Stimulated activated CD4-positive, alpha-beta T cell treated with anti-CD3 and anti-CD28 coated beads, Interleukin-12 subunit alpha, Interleukin-12 subunit beta, amount 100 ng/mL, for 4 hours (primary cell): ENCODE results near the gene ZNF780B.
"Not testable (repeated sequence)": the region's sequence is repeated elsewhere in the genome, so short reads cannot be mapped to it uniquely, and the experiment has no call there.

Experiments used
- DNase-seq: peaks from one replicate; pipeline ENCODE4 v3.0.0-alpha.2; 2020

Gene ZNF780B

DNA sequence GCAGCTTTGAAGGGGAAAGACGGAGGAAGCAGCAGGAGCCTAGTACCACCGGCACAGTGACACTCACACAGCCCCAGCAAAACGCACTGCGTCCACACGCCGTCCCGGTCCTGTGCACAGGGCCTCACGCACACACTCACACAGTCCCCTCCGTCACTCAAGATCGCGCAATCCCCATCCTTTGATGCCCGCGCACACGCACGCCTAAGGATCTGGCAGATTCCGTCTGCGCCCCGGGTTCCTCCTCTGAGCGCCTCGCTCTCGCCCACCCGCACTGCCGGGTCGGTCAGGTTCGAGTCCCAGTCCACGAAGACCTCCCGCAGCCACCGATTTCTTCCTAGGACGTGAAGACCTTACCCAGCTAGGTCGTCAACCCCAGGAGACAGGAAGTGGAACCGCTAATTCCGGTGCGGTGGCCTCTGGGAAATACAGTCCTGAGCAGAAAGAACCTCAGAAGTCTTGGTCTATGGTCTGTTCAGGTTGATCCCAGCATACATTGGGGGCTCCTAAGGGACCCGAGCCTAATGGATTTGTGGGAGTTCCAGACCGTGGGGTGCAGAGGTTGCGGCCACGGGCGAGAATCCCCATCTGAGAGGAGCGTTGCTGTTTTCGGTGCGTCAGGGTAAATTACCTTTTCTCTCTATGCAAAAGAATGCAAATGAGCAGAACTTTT, at the start of gene ZNF780B:
Gene ZNF780B (minus strand): TSS at position 400 of the 673 bp plus-strand sequence. CDS start 5,899 bp downstream, outside the sequence.
- peak; percentile 55 for DNase-seq

DNA sequence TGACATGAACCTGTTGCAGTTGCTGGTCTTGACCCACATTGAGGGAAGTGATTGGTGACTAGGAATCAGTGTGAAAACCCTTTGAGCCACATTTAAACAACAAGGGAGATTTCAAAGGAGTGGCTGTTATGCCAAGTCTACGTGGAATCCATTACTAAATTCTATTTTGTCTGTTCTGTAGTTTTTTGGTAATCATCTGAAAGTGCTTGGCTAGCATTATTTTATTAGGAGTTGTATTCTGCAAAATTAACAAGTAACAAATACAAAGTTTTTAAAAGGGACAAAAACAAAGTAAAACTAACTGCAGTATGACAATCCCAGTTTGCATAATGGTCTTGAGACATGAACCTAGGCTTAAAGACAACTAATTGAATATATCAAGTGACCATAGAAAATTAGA, 48.7 kb upstream of the ZNF780B start:
- DNase-seq: no peak

GRCh38 chr19:40103600-40103999, 47.6 kb upstream of the ZNF780B start:
- no peak for DNase-seq

DNA sequence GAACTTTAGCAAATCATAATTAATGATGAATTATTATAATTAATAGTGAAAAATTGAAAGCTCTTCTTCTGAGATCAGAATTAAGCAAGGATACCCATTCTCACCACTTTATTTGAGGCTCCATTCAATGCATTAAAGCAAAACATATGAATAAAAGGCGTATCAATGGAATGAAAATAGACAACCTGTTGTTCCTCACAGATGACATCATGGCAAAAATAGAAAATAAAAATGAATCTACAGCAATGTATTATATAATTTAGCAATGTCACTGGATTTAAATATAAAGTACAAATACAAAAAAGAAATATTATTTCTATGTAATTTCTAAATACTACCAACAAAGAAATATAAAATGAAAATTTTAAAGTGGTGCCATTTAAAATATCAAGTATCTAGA, 45.8 kb upstream of the ZNF780B start:
- no peak for DNase-seq

- no peak for DNase-seq
Observed at GRCh38 chr19:40093416-40093815, 37.4 kb upstream of the ZNF780B start.

DNA sequence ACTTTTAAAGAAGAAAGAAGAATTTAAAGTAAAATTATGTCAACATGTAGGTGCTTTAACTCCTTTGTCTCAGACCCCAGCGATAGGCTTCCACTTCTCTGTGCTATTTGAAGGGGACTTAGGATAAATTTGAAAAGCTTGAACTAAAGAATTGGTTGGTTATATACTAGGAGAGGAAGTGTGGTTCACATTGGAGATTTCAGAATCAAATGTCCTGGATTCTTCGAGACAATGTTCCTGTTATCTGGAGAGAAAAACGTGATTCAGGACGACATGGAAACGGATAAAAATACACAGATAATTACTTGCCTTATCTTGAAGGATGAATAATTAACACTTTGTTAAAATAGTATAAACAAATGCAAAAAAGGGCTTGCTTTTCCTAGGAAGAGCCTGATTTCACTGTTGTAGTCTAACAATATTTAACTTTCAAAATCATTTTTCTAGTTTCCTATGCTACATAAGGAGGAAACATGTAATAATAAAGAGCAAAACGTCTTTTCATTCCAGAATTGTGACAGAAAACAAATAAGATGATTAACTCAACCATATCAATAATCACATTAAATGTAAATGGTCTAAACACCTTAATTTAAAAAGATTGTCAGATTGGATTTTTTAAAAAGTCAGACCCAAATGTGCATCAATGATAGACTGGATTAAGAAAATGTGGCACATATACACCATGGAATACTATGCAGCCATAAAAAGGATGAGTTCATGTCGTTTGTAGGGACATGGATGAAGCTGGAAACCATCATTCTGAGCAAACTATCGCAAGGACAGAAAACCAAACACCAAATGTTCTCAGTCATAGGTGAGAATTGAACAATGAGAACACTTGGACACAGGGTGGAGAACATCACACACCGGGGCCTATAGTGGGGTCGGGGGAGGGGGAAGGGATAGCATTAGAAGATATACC, 35.4 kb upstream of the ZNF780B start:
- no peak for DNase-seq

GRCh38 chr19:40090241-40091204, 34.5 kb upstream of the ZNF780B start, which contains the start of gene ZNF780A:
TSS of gene ZNF780A (minus strand) at chr19:40090943. CDS start at chr19:40084753, 6,190 bp downstream.
- peak; percentile 73 for DNase-seq

- no peak for DNase-seq
Observed at GRCh38 chr19:40089462-40089861, 33.4 kb upstream of the ZNF780B start.

DNA sequence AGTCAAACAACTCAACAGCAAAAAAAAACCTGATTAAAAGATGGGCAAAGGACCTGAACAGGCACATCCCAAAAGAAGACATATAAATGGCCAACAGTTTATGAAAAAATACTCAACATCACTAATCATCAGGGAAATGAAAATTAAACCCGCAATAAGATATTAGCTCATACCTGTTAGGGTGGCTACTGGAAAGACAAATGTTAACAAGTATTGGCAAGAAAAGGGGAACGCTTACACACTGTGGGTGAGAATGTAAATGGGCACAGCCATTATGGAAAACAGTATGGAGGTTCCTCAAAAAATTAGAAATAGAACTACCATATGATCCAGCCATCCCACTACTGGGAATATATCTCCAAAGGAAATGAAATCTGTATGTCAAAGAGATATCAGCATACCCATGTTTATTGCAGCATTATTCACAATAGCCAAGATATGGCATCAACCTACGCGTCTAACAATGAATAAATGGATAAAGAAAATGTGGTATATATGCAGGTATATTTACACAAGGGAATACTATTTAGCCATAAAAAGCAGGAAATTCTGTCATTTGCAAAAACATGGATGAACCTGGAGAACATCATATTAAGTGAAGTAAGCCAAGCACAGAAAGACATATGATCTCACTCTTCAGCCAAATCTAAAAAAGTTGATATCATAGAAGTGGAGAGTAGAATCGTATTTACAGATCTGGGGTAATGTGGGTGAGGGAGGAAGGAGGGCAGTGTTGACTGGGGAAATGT, 32.4 kb upstream of the ZNF780B start:
- no peak for DNase-seq

GRCh38 chr19:40084948-40085347, 28.9 kb upstream of the ZNF780B start:
- DNase-seq: no peak

- no peak for DNase-seq
Observed at GRCh38 chr19:40081411-40081810, 25.4 kb upstream of the ZNF780B start.

- no peak for DNase-seq
Observed at GRCh38 chr19:40080289-40080688, 24.3 kb upstream of the ZNF780B start.

- no peak for DNase-seq
Observed at GRCh38 chr19:40078377-40078776, 22.3 kb upstream of the ZNF780B start.

GRCh38 chr19:40070058-40070457, 14.0 kb upstream of the ZNF780B start:
- DNase-seq: no peak

DNA sequence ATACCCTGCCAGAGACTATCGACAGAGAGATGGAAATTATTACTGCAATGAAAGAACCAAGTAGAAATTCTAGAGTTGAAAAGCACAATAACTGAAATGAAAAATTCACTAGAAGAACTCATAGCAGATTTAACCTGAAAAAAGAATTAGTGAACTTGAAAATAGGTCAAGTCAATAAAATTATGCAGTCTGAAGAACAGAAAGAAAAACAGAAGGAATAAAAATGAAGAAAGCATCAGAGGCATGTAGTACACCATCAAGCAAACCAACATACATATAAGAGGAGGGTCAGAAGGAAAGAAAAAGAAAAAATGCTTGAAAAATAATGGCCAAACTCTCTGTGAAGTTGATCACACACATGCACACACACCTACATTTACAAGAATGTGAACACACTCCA, 3.6 kb upstream of the ZNF780B start:
- no peak for DNase-seq

DNA sequence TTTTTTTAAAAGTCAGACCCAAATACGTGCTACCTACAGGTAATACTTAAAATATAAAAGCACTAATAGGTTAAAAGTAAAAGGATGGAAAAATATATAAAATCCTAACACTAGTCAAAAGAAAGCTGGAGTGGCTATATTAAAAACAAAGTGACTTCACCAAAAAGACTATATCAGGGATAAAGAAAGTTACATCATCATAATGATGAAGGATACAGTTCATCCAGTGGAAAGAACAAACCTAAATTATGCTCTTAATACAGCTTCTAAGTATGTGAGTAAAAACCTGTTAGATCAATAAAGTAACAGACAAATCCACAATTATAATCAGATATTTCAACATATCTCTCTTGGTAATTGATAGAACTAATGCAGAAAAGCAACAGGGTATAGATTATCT, 1.1 kb upstream of the ZNF780B start:
- no peak for DNase-seq

GRCh38 chr19:40056505-40056904, 474 bp upstream of the ZNF780B start:
- DNase-seq: no peak

GRCh38 chr19:40055049-40055448, 982 bp downstream of the ZNF780B start:
- DNase-seq: no peak

- no peak for DNase-seq
Observed at GRCh38 chr19:40054632-40055031, 1.4 kb downstream of the ZNF780B start.

GRCh38 chr19:40053491-40053890, 2.5 kb downstream of the ZNF780B start:
- no peak for DNase-seq

DNA sequence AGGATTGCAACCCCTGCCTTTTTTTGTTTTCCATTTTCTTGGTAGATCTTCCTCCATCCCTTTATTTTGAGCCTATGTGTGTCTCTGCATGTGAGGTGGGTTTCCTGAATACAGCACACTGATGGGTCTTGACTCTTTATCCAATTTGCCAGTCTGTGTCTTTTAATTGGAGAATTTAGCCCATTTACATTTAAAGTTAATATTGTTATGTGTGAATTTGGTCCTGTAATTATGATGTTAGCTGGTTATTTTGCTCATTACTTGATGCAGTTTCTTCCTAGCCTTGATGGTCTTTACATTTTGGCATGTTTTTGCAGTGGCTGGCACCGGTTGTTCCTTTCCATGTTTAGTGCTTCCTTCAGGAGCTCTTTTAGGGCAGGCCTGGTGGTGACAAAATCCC, 14.3 kb downstream of the ZNF780B start:
- not testable (repeated sequence) for DNase-seq

- DNase-seq: not testable (repeated sequence)
Observed at GRCh38 chr19:40038047-40038446, 18.0 kb downstream of the ZNF780B start.
